ENCODE results near the gene POLR1H. TPM values are rescaled to one million over a fixed set of nuclear protein-coding genes. Genes with fewer than 3 reads are reported as not detected.

Gene POLR1H
- total RNA-seq, 1 experiment from 2014 or later, result 31.9 TPM

DNA sequence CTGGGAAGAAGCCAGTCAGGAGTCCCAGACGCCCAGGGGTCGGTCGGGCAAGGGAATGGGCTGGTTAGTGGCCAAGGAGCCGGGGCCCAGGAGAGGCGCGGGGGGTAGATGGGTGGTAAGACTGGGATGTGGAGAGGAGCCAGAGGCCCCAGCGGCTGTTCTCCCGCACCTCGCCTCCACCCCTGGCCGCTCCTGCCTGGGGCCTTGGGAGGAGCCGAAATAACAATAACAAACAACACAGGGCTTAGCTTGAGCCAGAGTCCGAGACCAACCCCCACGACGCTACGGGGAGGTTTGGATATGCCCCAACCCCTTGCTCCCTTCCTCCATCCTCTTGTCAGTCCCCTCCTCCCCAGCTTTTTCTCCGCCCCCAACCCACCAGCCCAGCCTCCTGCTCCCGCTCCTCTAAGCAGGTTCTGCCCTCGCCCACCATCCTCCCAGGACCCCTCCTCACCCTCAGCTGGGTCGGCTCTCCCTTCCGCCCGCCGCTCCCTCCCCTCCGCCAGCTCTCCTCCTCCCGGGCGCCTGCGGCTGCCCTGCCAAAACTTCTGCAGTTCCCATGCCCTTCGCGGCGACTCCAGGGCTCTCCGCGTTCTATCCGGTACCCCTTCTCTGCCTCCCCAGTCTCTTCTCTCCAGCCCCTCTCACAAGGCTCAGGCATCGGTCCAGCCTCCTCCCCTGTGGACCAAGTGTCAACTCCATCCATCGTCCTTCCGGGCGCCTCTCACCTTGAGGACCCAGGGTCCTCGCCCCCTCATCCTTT is 13.4 kb downstream of the POLR1H start:
- Histone ChIP-seq H2AFZ (ENCODE audit: low read length) (no peak overlapping the region), H3K56ac (ENCODE audit: insufficient read length, low read depth, low read length) (no peak overlapping the region), H3T11ph (ENCODE audit: low read length) (no peak overlapping the region), H4K5ac (ENCODE audit: insufficient read length, low read depth, low read length) (no peak overlapping the region), H3K14ac (ENCODE audit: insufficient read depth, low read length) (no peak overlapping the region), H2BK15ac (ENCODE audit: low read depth, low read length) (no peak overlapping the region), H3K23me2 (ENCODE audit: insufficient read length, low read depth, low read length, poor library complexity, severe bottlenecking) (peaks cover 29% of the 10 kb centered on the region), H3K79me2 (ENCODE audit: insufficient read depth, low read length) (no peaks in the 10 kb centered on the region), H4K91ac (ENCODE audit: insufficient read length, low read depth, low read length) (no peak overlapping the region), H3K27ac (ENCODE audit: insufficient read length, low read depth, low read length) (no peak overlapping the region), H3K79me1 (ENCODE audit: insufficient read depth, low read depth, low read length, poor library complexity, severe bottlenecking) (no peaks in the 10 kb centered on the region), H2BK120ac (ENCODE audit: low read depth, low read length, poor library complexity, severe bottlenecking) (no peak overlapping the region), H3K9me3 (ENCODE audit: control insufficient read depth, low read depth, low read length) (no peaks in the 10 kb centered on the region), H3K4me1 (ENCODE audit: insufficient read depth, low read length) (no peaks in the 10 kb centered on the region), H2BK5ac (ENCODE audit: insufficient read length, low read length) (no peak overlapping the region), H3K23ac (ENCODE audit: insufficient read length, low read depth, low read length) (no peak overlapping the region), H2AK5ac (ENCODE audit: insufficient read length, low read length) (no peak overlapping the region), H3K4ac (ENCODE audit: low read depth, low read length) (no peak overlapping the region), H2BK12ac (ENCODE audit: insufficient read length, low read depth, low read length) (no peak overlapping the region), H3K9ac (ENCODE audit: extremely low read depth, insufficient read length, low read length) (no peak overlapping the region), H4K20me1 (ENCODE audit: control insufficient read depth, insufficient read depth, insufficient read length) (no peaks in the 10 kb centered on the region), H3K4me2 (ENCODE audit: insufficient read depth, insufficient read length, low read length) (peak overlapping the region; percentile 83), H3K18ac (ENCODE audit: insufficient read length, low read depth, low read length) (no peak overlapping the region), H2BK20ac (ENCODE audit: low read depth, low read length, poor library complexity, severe bottlenecking) (no peak overlapping the region), H3K27me3 (ENCODE audit: insufficient read depth, low read length) (peaks cover 45% of the 10 kb centered on the region), H4K8ac (replicated peaks; ENCODE audit: insufficient read length, low read depth, low read length) (no peak overlapping the region)
- H3K4me3 Mint-ChIP-seq, result peak overlapping the region; percentile 73 to 93
- H3K36me3 Mint-ChIP-seq (ENCODE audit: insufficient read depth in 1 of 3, low read depth in 3 of 3), result peaks cover 7 to 12% (median 8%) of the 10 kb centered on the region in 3 experiments; a peak in 6 of 7 replicates
- TF ChIP-seq, protein P1, sequence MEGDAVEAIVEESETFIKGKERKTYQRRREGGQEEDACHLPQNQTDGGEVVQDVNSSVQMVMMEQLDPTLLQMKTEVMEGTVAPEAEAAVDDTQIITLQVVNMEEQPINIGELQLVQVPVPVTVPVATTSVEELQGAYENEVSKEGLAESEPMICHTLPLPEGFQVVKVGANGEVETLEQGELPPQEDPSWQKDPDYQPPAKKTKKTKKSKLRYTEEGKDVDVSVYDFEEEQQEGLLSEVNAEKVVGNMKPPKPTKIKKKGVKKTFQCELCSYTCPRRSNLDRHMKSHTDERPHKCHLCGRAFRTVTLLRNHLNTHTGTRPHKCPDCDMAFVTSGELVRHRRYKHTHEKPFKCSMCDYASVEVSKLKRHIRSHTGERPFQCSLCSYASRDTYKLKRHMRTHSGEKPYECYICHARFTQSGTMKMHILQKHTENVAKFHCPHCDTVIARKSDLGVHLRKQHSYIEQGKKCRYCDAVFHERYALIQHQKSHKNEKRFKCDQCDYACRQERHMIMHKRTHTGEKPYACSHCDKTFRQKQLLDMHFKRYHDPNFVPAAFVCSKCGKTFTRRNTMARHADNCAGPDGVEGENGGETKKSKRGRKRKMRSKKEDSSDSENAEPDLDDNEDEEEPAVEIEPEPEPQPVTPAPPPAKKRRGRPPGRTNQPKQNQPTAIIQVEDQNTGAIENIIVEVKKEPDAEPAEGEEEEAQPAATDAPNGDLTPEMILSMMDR (conservative IDR thresholded peaks at IDR 0.05), result no peak
- DNase-seq, result peak; percentile 82
- WGBS (ENCODE audit: extremely low coverage, insufficient read length, low lambda C conversion rate), result no CpG with 5 or more reads among the region's 37 CpGs
- H3K4me1 Mint-ChIP-seq, result peaks cover 34 to 36% of the 10 kb centered on the region in 2 experiments
- H3K9me3 Mint-ChIP-seq, result peaks cover 0 to 3% of the 10 kb centered on the region in 2 experiments; a peak in 2 of 5 replicates
- peaks cover 99% of the 10 kb centered on the region for H3K27me3 Mint-ChIP-seq (ENCODE audit: low read depth)
- H3K27ac Mint-ChIP-seq, result peak overlapping the region in 1 of 3 experiments; percentile 86; a peak in 1 of 7 replicates

All from H9 (cell line).